ENCODE measurements around the gene GNAI3. TPM values are rescaled to one million over a fixed set of nuclear protein-coding genes. Genes with fewer than 3 reads are reported as not detected.

GNAI3 gene
- total and polyA plus RNA-seq, 2 donors (not counting 3 experiments of a cell fraction or from before 2014, with no cell fraction given) = 5.0 to 14.0 TPM

DNA sequence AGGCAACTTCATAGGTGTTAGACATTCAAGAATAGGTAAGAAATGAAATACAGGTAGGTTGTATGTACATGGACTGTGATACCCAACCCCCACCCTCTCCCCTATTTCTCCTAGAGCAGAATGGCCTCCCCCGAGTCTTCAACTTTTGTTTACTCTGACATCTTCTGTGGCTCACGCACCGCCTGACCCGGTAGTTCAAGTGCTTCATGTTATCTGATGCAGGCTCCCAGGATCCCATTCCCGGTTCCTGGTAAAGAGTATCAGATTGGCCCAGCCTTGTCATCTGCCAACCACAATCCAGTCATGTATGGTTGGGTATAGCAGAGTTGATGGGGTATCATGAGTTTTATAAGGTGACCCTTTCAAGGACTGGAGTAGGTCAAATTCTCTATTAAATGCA is 9.1 kb downstream of the GNAI3 start:
- Histone ChIP-seq H4K20me1 (replicated peaks; ENCODE audit: control insufficient read depth, extremely low read depth, insufficient read depth, low read length) (peaks cover 24% of the 10 kb centered on the region), H3K36me3 (ENCODE audit: control insufficient read depth in 2 of 2, extremely low read depth in 1 of 2, insufficient read depth in 2 of 2, low read length in 2 of 2) (no peaks in the 10 kb centered on the region), H3K9me1 (replicated peaks; ENCODE audit: control insufficient read depth, extremely low read depth, insufficient read depth, low read length) (no peaks in the 10 kb centered on the region), H3K4me3 (replicated peaks in 1 of 3; ENCODE audit: insufficient read depth in 1 of 3, low read depth in 1 of 3, low read length in 3 of 3) (no peak overlapping the region), H2AFZ (ENCODE audit: low read depth, low read length) (no peak overlapping the region), H3K4me1 (ENCODE audit: control insufficient read depth, extremely low read depth, insufficient read depth, low read length) (no peaks in the 10 kb centered on the region), H3K27ac (ENCODE audit: insufficient read depth, low read depth, low read length) (no peak overlapping the region), H3K9ac (replicated peaks; ENCODE audit: extremely low read depth, insufficient read depth, low read length) (no peak overlapping the region), H3K9me3 (replicated peaks; ENCODE audit: control insufficient read depth, insufficient read depth, low read length) (no peaks in the 10 kb centered on the region), H3K27me3 (ENCODE audit: control insufficient read depth in 2 of 2, insufficient read depth in 2 of 2, low read length in 2 of 2) (no peaks in the 10 kb centered on the region), H3K79me2 (ENCODE audit: control insufficient read depth, insufficient read depth, low read length) (peaks cover 100% of the 10 kb centered on the region), H3K4me2 (ENCODE audit: insufficient read depth, low read length) (no peak overlapping the region)
- DNase-seq (ENCODE audit: low read depth, low spot score) (no peak), FAIRE-seq (no peak)
- ChIA-PET CTCF (interaction anchor here (1.6 kb wide), 1 partner anchor 11 kb away, joined by 4 read pairs; no protein-coding TSS in a partner anchor), POLR2A (no interaction called here)
- no TSS peak for BruUV-seq (replicated peaks)
- intact Hi-C loops (cut with micrococcal nuclease) (no loop called here), dilution Hi-C loops (cut with MboI; ENCODE audit: extremely low pct_ligation_motif_present, low sequenced_read_pairs) (no loop called here)
- TF ChIP-seq, protein P1, sequence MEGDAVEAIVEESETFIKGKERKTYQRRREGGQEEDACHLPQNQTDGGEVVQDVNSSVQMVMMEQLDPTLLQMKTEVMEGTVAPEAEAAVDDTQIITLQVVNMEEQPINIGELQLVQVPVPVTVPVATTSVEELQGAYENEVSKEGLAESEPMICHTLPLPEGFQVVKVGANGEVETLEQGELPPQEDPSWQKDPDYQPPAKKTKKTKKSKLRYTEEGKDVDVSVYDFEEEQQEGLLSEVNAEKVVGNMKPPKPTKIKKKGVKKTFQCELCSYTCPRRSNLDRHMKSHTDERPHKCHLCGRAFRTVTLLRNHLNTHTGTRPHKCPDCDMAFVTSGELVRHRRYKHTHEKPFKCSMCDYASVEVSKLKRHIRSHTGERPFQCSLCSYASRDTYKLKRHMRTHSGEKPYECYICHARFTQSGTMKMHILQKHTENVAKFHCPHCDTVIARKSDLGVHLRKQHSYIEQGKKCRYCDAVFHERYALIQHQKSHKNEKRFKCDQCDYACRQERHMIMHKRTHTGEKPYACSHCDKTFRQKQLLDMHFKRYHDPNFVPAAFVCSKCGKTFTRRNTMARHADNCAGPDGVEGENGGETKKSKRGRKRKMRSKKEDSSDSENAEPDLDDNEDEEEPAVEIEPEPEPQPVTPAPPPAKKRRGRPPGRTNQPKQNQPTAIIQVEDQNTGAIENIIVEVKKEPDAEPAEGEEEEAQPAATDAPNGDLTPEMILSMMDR (IDR thresholded peaks at IDR 0.05; ENCODE audit: extremely low read depth in 1 of 2, insufficient read depth in 1 of 2, low read depth in 1 of 2, low read length in 2 of 2) = no peak
- no peak for TF ChIP-seq POLR2A (IDR thresholded peaks at IDR 0.05; ENCODE audit: low read depth, low read length)

DNA sequence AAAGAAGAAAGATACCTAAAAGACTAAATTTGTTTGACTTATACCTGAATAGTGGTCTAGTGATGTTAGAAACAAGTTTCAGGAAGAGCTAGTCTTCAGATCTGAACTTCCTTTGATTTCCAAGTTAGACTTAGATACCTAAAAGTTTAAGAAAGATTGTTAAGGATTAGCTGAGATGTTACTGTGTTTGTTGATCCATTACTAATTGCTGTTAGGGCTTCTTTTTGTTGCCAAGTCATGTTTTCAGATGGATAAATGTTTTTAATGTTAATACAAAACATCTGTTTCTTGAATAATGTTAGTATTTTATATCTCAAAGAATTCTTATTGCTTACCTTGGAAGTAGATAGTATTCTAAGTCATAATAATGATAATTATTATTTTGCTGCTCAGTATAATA is 11.6 kb downstream of the GNAI3 start:
- CTCF ChIA-PET = interaction anchor here (1.3 to 2.9 kb wide), 3 partner anchors 11 to 80 kb away, joined by 4 to 14 read pairs (median 7); no protein-coding TSS in a partner anchor
- TF ChIP-seq GATA2 (IDR thresholded peaks at IDR 0.05; ENCODE audit: insufficient read depth, insufficient read length, low read depth, low read length) (no peak), POLR2A (IDR thresholded peaks at IDR 0.05; ENCODE audit: low read depth, low read length) (no peak), EZH2 (IDR thresholded peaks at IDR 0.05; ENCODE audit: borderline replicate concordance, low read depth, low read length, severe bottlenecking) (no peak), MYC (IDR thresholded peaks at IDR 0.05; ENCODE audit: low read depth, low read length) (no peak), POLR2AphosphoS5 (IDR thresholded peaks at IDR 0.05; ENCODE audit: insufficient read depth, low read depth, low read length) (no peak), JUN (IDR thresholded peaks at IDR 0.05; ENCODE audit: borderline replicate concordance, insufficient read depth, insufficient read length, low read depth) (no peak), FOS (IDR thresholded peaks at IDR 0.05; ENCODE audit: borderline replicate concordance, insufficient read depth, low read length) (no peak)
- TF ChIP-seq, protein P1 (IDR thresholded peaks at IDR 0.05; ENCODE audit: extremely low read depth in 1 of 2, insufficient read depth in 1 of 2, low read depth in 1 of 2, low read length in 2 of 2) = no peak
- TF ChIP-seq, protein P2, sequence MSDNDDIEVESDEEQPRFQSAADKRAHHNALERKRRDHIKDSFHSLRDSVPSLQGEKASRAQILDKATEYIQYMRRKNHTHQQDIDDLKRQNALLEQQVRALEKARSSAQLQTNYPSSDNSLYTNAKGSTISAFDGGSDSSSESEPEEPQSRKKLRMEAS (IDR thresholded peaks at IDR 0.05; ENCODE audit: insufficient read depth, insufficient read length) = no peak

More for the DNA sequence above, 11.6 kb downstream of the GNAI3 start:
- BruUV-seq (replicated peaks) = no TSS peak
- no peaks in the 10 kb centered on the region for H3K9me1 ChIP-seq (replicated peaks; ENCODE audit: control insufficient read depth, extremely low read depth, insufficient read depth, low read length)
- FAIRE-seq (no peak), DNase-seq (ENCODE audit: low read depth, low spot score) (no peak)
- H3K27ac ChIP-seq (ENCODE audit: insufficient read depth, low read depth, low read length) = no peak overlapping the region
- POLR2A ChIA-PET = interaction anchor here (1.2 kb wide), 1 partner anchor 12 kb away, joined by 3 read pairs; the partner anchor contains the start of gene GNAI3
- no peak overlapping the region for H3K9ac ChIP-seq (replicated peaks; ENCODE audit: extremely low read depth, insufficient read depth, low read length)
- no peaks in the 10 kb centered on the region for H3K36me3 ChIP-seq (ENCODE audit: control insufficient read depth in 2 of 2, extremely low read depth in 1 of 2, insufficient read depth in 2 of 2, low read length in 2 of 2)
- intact Hi-C loops (cut with micrococcal nuclease) (no loop called here), dilution Hi-C loops (cut with MboI; ENCODE audit: extremely low pct_ligation_motif_present, low sequenced_read_pairs) (no loop called here)
- H3K9me3 ChIP-seq (replicated peaks; ENCODE audit: control insufficient read depth, insufficient read depth, low read length) = no peaks in the 10 kb centered on the region
- no peak overlapping the region for H2AFZ ChIP-seq (ENCODE audit: low read depth, low read length)
- no peaks in the 10 kb centered on the region for H3K27me3 ChIP-seq (ENCODE audit: control insufficient read depth in 2 of 2, insufficient read depth in 2 of 2, low read length in 2 of 2)
- H3K4me2 ChIP-seq (ENCODE audit: insufficient read depth, low read length) = no peak overlapping the region
- peaks cover 100% of the 10 kb centered on the region for H3K79me2 ChIP-seq (ENCODE audit: control insufficient read depth, insufficient read depth, low read length)
- H4K20me1 ChIP-seq (replicated peaks; ENCODE audit: control insufficient read depth, extremely low read depth, insufficient read depth, low read length) = peaks cover 25% of the 10 kb centered on the region
- H3K4me3 ChIP-seq (replicated peaks in 1 of 3; ENCODE audit: insufficient read depth in 1 of 3, low read depth in 1 of 3, low read length in 3 of 3) = no peak overlapping the region
- no peaks in the 10 kb centered on the region for H3K4me1 ChIP-seq (ENCODE audit: control insufficient read depth, extremely low read depth, insufficient read depth, low read length)

Data from endothelial cell of umbilical vein (primary cell).